Measurements from ENCODE around the gene GATD1.

Gene GATD1

GRCh38 chr11:797296-798092, 20.2 kb upstream of the GATD1 start:
- Histone ChIP-seq H3K18ac (ENCODE audit: low read length) (peak overlapping the region; percentile 44), H3K4me3 (ENCODE audit: low read length) (peak overlapping the region; percentile 90), H3K9ac (ENCODE audit: low read length) (peak overlapping the region; percentile 99), H2BK15ac (replicated peaks; ENCODE audit: low read depth) (no peak overlapping the region), H2BK5ac (ENCODE audit: low read length) (peak overlapping the region; percentile 73), H3K23ac (ENCODE audit: low read length) (no peak overlapping the region), H4K5ac (ENCODE audit: low read length) (no peak overlapping the region), H3K4me2 (ENCODE audit: low read length) (peak overlapping the region; percentile 76), H2AK5ac (ENCODE audit: low read length) (no peak overlapping the region), H3K56ac (ENCODE audit: low read length) (peak overlapping the region; percentile 100), H3K4me1 (ENCODE audit: control insufficient read depth, low read depth, low read length) (no peaks in the 10 kb centered on the region), H3K4ac (ENCODE audit: low read depth, low read length) (peak overlapping the region; percentile 8), H2BK120ac (ENCODE audit: low read depth, low read length) (no peak overlapping the region), H3K79me2 (ENCODE audit: control insufficient read depth, insufficient read depth, low read length) (peaks cover 3% of the 10 kb centered on the region), H3K36me3 (ENCODE audit: control insufficient read depth, insufficient read depth, low read length) (no peaks in the 10 kb centered on the region), H4K8ac (ENCODE audit: low read depth, low read length) (no peak overlapping the region), H3K27ac (ENCODE audit: low read depth, low read length) (peak overlapping the region; percentile 54), H3K27me3 (ENCODE audit: insufficient read depth, low read length, poor library complexity) (no peaks in the 10 kb centered on the region), H3K79me1 (ENCODE audit: low read length) (peaks cover 4% of the 10 kb centered on the region)
- peak; percentile 80 for DNase-seq
- WGBS (ENCODE audit: extremely low coverage, insufficient coverage, low lambda C conversion rate), result no CpG with 5 or more reads among the region's 57 CpGs

GRCh38 chr11:796565-797295, 19.4 kb upstream of the GATD1 start:
- Histone ChIP-seq H3K27ac (ENCODE audit: low read depth, low read length) (no peak overlapping the region), H3K4me2 (ENCODE audit: low read length) (peak overlapping the region; percentile 76)
- no CpG with 5 or more reads among the region's 18 CpGs for WGBS (ENCODE audit: extremely low coverage, insufficient coverage, low lambda C conversion rate)

GRCh38 chr11:795634-796564, 18.6 kb upstream of the GATD1 start:
- H2BK120ac ChIP-seq (ENCODE audit: low read depth, low read length), result no peak overlapping the region
- H2BK15ac ChIP-seq (replicated peaks; ENCODE audit: low read depth), result no peak overlapping the region
- H3K56ac ChIP-seq (ENCODE audit: low read length), result peak overlapping the region; percentile 56
- H3K27ac ChIP-seq (ENCODE audit: low read depth, low read length), result no peak overlapping the region
- H2AK5ac ChIP-seq (ENCODE audit: low read length), result no peak overlapping the region
- no CpG with 5 or more reads among the region's 26 CpGs for WGBS (ENCODE audit: extremely low coverage, insufficient coverage, low lambda C conversion rate)
- no peak overlapping the region for H3K4me2 ChIP-seq (ENCODE audit: low read length)
- H4K5ac ChIP-seq (ENCODE audit: low read length), result no peak overlapping the region
- no peak overlapping the region for H2BK5ac ChIP-seq (ENCODE audit: low read length)
- H3K36me3 ChIP-seq (ENCODE audit: control insufficient read depth, insufficient read depth, low read length), result no peaks in the 10 kb centered on the region
- H3K79me1 ChIP-seq (ENCODE audit: low read length), result peaks cover 4% of the 10 kb centered on the region
- H4K8ac ChIP-seq (ENCODE audit: low read depth, low read length), result no peak overlapping the region
- no peak overlapping the region for H3K4me3 ChIP-seq (ENCODE audit: low read length)
- peak overlapping the region; percentile 22 for H3K9ac ChIP-seq (ENCODE audit: low read length)
- H3K4ac ChIP-seq (ENCODE audit: low read depth, low read length), result no peak overlapping the region
- H3K18ac ChIP-seq (ENCODE audit: low read length), result no peak overlapping the region
- H3K79me2 ChIP-seq (ENCODE audit: control insufficient read depth, insufficient read depth, low read length), result peaks cover 3% of the 10 kb centered on the region
- H3K4me1 ChIP-seq (ENCODE audit: control insufficient read depth, low read depth, low read length), result no peaks in the 10 kb centered on the region
- no peaks in the 10 kb centered on the region for H3K27me3 ChIP-seq (ENCODE audit: insufficient read depth, low read length, poor library complexity)
- no peak overlapping the region for H3K23ac ChIP-seq (ENCODE audit: low read length)
- no peak for DNase-seq

More at GRCh38 chr11:796565-797295, 19.4 kb upstream of the GATD1 start:
- Histone ChIP-seq H2BK120ac (ENCODE audit: low read depth, low read length) (no peak overlapping the region), H3K9ac (ENCODE audit: low read length) (peak overlapping the region; percentile 99), H3K79me1 (ENCODE audit: low read length) (peaks cover 4% of the 10 kb centered on the region), H3K79me2 (ENCODE audit: control insufficient read depth, insufficient read depth, low read length) (peaks cover 3% of the 10 kb centered on the region), H4K8ac (ENCODE audit: low read depth, low read length) (no peak overlapping the region), H3K23ac (ENCODE audit: low read length) (no peak overlapping the region), H3K4me1 (ENCODE audit: control insufficient read depth, low read depth, low read length) (no peaks in the 10 kb centered on the region), H4K5ac (ENCODE audit: low read length) (no peak overlapping the region), H2AK5ac (ENCODE audit: low read length) (no peak overlapping the region), H2BK15ac (replicated peaks; ENCODE audit: low read depth) (no peak overlapping the region), H3K4ac (ENCODE audit: low read depth, low read length) (no peak overlapping the region), H3K36me3 (ENCODE audit: control insufficient read depth, insufficient read depth, low read length) (no peaks in the 10 kb centered on the region), H3K4me3 (ENCODE audit: low read length) (no peak overlapping the region), H3K27me3 (ENCODE audit: insufficient read depth, low read length, poor library complexity) (no peaks in the 10 kb centered on the region), H3K56ac (ENCODE audit: low read length) (peak overlapping the region; percentile 100), H2BK5ac (ENCODE audit: low read length) (no peak overlapping the region), H3K18ac (ENCODE audit: low read length) (no peak overlapping the region)
- DNase-seq, result no peak

- no peak overlapping the region for H4K8ac ChIP-seq (ENCODE audit: low read depth, low read length)
- no peak overlapping the region for H2BK15ac ChIP-seq (replicated peaks; ENCODE audit: low read depth)
- no peak overlapping the region for H3K27ac ChIP-seq (ENCODE audit: low read depth, low read length)
- no peak overlapping the region for H3K4me2 ChIP-seq (ENCODE audit: low read length)
- H3K4me3 ChIP-seq (ENCODE audit: low read length), result no peak overlapping the region
- no peak for DNase-seq
- H2BK5ac ChIP-seq (ENCODE audit: low read length), result no peak overlapping the region
- H3K9ac ChIP-seq (ENCODE audit: low read length), result no peak overlapping the region
- H3K23ac ChIP-seq (ENCODE audit: low read length), result no peak overlapping the region
- H3K79me2 ChIP-seq (ENCODE audit: control insufficient read depth, insufficient read depth, low read length), result peaks cover 3% of the 10 kb centered on the region
- no peak overlapping the region for H3K4ac ChIP-seq (ENCODE audit: low read depth, low read length)
- no peak overlapping the region for H3K56ac ChIP-seq (ENCODE audit: low read length)
- H3K79me1 ChIP-seq (ENCODE audit: low read length), result peaks cover 4% of the 10 kb centered on the region
- H3K36me3 ChIP-seq (ENCODE audit: control insufficient read depth, insufficient read depth, low read length), result no peaks in the 10 kb centered on the region
- no peak overlapping the region for H3K18ac ChIP-seq (ENCODE audit: low read length)
- no peak overlapping the region for H2AK5ac ChIP-seq (ENCODE audit: low read length)
- H3K4me1 ChIP-seq (ENCODE audit: control insufficient read depth, low read depth, low read length), result no peaks in the 10 kb centered on the region
- H4K5ac ChIP-seq (ENCODE audit: low read length), result no peak overlapping the region
- no peaks in the 10 kb centered on the region for H3K27me3 ChIP-seq (ENCODE audit: insufficient read depth, low read length, poor library complexity)
- H2BK120ac ChIP-seq (ENCODE audit: low read depth, low read length), result no peak overlapping the region
- WGBS (ENCODE audit: extremely low coverage, insufficient coverage, low lambda C conversion rate), result no CpG with 5 or more reads among the region's 38 CpGs
Observed at GRCh38 chr11:794766-795633, 17.7 kb upstream of the GATD1 start.

Measured in mesendoderm (in vitro differentiated cells).